Measurements from ENCODE around the gene MRPS23. TPM values are rescaled to one million over a fixed set of nuclear protein-coding genes. Genes with fewer than 3 reads are reported as not detected.

Gene MRPS23
- total and polyA plus RNA-seq, 2 of the 13 experiments (the other 11 are each of a cell fraction or from before 2014, with no cell fraction given): 63.2 to 181 TPM

DNA sequence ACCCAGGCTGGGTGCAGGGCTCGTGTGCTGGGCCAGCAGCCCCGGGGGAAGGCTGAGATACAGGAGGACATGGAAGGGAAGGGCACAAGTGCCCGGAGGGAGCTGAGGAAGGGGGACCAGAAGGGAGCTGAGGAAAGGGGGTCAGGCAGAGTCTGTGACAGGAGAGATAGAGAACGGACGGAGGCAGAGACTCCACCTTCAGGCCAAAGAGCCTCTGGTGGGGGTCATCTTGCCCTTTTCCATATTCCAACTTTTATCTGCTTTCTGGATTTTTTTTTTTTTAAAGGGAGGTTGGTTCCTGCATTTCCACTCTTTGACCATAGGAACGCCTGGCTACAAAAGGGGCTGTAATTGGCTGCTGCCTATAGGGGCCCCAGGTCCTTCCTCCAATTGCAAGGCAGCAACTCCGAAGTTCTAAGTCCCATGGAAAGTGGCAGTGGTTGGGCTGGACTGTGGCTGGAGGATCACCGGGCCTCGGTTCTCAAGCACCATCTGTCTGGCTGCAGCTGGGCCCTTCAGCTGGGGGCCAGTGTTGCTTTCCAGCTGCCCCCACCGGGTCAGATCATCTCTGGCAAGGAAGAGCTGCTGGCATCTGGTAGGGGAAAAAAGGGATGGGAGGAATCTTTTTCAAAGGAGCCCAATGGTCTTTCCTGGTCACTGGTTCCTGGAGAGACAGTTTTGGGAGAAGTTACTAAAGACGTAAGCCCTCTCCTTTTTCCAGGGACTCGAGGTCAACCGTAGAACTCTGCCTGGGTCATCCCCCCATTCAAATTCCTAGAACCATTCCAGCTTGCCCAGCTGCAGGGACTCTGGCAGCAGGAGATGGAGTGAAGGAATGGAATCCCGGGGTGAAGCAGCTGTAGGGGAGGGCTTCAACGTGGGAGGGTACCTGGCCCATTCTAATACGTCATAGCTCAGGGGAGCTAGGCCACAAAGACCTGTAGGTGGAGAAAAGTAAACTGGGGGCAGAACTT is 13.1 kb upstream of the MRPS23 start (continued):
- TF ChIP-seq ZBTB21 (CRISPR knock-in tag; IDR thresholded peaks at IDR 0.05) (0 out of 2 replicates have a peak, but pooled peaks have one; percentile 53), ZSCAN30 (CRISPR knock-in tag; IDR thresholded peaks at IDR 0.05) (no peak), HNRNPUL1 (IDR thresholded peaks at IDR 0.05; ENCODE audit: low read depth, low read length) (no peak), SMAD9 (CRISPR knock-in tag; IDR thresholded peaks at IDR 0.05) (no peak), CREM (IDR thresholded peaks at IDR 0.05) (peak; percentile 50; the same call in 1 of the 2 replicates), CREM (CRISPR knock-in tag; IDR thresholded peaks at IDR 0.05) (no peak), ZKSCAN5 (CRISPR knock-in tag; IDR thresholded peaks at IDR 0.05) (no peak), SALL1 (CRISPR knock-in tag; IDR thresholded peaks at IDR 0.05) (peak; percentile 73), ZNF598 (CRISPR knock-in tag; IDR thresholded peaks at IDR 0.05; ENCODE audit: borderline replicate concordance) (no peak), ZNF782 (CRISPR knock-in tag; IDR thresholded peaks at IDR 0.05; ENCODE audit: borderline replicate concordance) (no peak), CBX2 (IDR thresholded peaks at IDR 0.05; ENCODE audit: low read depth, low read length) (no peak), CBX2 (CRISPR knock-in tag; IDR thresholded peaks at IDR 0.05; ENCODE audit: low read depth) (no peak), PRPF4 (IDR thresholded peaks at IDR 0.05; ENCODE audit: low read depth, low read length, poor library complexity, severe bottlenecking) (no peak), FOXP1 (IDR thresholded peaks at IDR 0.05) (no peak), FOXP1 (CRISPR knock-in tag; IDR thresholded peaks at IDR 0.05) (no peak), NFE2 (CRISPR knock-in tag; IDR thresholded peaks at IDR 0.05) (no peak), KLF13 (CRISPR knock-in tag; IDR thresholded peaks at IDR 0.05) (no peak), SP140L (CRISPR knock-in tag; IDR thresholded peaks at IDR 0.05; ENCODE audit: borderline replicate concordance) (no peak), KLF16 (CRISPR knock-in tag; IDR thresholded peaks at IDR 0.05) (no peak), TBX3 (IDR thresholded peaks at IDR 0.05; ENCODE audit: borderline replicate concordance) (no peak), FOXM1 (CRISPR knock-in tag; IDR thresholded peaks at IDR 0.05) (no peak), ZNF792 (CRISPR knock-in tag; IDR thresholded peaks at IDR 0.05) (no peak), TCF12 (IDR thresholded peaks at IDR 0.05) (no peak), TCF12 (CRISPR knock-in tag; IDR thresholded peaks at IDR 0.05) (peak; percentile 68; the same call in 1 of the 2 replicates), ZNF343 (CRISPR knock-in tag; IDR thresholded peaks at IDR 0.05) (no peak), SRSF1 (optimal IDR thresholded peaks at IDR 0.05; ENCODE audit: low read depth, low read length) (no peak), PAF1 (CRISPR knock-in tag; IDR thresholded peaks at IDR 0.05) (no peak), RARA (CRISPR knock-in tag; IDR thresholded peaks at IDR 0.05) (no peak)
- TF ChIP-seq, protein P1, sequence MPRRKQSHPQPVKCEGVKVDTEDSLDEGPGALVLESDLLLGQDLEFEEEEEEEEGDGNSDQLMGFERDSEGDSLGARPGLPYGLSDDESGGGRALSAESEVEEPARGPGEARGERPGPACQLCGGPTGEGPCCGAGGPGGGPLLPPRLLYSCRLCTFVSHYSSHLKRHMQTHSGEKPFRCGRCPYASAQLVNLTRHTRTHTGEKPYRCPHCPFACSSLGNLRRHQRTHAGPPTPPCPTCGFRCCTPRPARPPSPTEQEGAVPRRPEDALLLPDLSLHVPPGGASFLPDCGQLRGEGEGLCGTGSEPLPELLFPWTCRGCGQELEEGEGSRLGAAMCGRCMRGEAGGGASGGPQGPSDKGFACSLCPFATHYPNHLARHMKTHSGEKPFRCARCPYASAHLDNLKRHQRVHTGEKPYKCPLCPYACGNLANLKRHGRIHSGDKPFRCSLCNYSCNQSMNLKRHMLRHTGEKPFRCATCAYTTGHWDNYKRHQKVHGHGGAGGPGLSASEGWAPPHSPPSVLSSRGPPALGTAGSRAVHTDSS (CRISPR knock-in tag; conservative IDR thresholded peaks at IDR 0.05): no peak
- TF ChIP-seq, protein P2, sequence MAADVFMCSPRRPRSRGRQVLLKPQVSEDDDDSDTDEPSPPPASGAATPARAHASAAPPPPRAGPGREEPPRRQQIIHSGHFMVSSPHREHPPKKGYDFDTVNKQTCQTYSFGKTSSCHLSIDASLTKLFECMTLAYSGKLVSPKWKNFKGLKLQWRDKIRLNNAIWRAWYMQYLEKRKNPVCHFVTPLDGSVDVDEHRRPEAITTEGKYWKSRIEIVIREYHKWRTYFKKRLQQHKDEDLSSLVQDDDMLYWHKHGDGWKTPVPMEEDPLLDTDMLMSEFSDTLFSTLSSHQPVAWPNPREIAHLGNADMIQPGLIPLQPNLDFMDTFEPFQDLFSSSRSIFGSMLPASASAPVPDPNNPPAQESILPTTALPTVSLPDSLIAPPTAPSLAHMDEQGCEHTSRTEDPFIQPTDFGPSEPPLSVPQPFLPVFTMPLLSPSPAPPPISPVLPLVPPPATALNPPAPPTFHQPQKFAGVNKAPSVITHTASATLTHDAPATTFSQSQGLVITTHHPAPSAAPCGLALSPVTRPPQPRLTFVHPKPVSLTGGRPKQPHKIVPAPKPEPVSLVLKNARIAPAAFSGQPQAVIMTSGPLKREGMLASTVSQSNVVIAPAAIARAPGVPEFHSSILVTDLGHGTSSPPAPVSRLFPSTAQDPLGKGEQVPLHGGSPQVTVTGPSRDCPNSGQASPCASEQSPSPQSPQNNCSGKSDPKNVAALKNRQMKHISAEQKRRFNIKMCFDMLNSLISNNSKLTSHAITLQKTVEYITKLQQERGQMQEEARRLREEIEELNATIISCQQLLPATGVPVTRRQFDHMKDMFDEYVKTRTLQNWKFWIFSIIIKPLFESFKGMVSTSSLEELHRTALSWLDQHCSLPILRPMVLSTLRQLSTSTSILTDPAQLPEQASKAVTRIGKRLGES (CRISPR knock-in tag; IDR thresholded peaks at IDR 0.05; ENCODE audit: borderline replicate concordance): 0 out of 2 replicates have a peak, but pooled peaks have one; percentile 34

Measured in HepG2 (cell line).